M059J (cell line): ENCODE data around the gene HNRNPUL2. TPM values are rescaled to one million over a fixed set of nuclear protein-coding genes. Genes with fewer than 3 reads are reported as not detected.

Source experiments
- DNase-seq: peaks from one replicate; pipeline ENCODE4 v3.0.0-alpha.2; 2012; ENCODE audit warnings: low read depth
- total RNA-seq: library from RNA; depleted of rRNA; stranded (reverse); fragments of >200 nt; shearing (Covaris generic); gene quantifications from 2 replicates; pipeline ENCODE4 v1.2.3, GENCODE V29; 2014

The HNRNPUL2 gene
- total RNA-seq, 1 experiment from 2014 or later: 16.8 TPM

DNA sequence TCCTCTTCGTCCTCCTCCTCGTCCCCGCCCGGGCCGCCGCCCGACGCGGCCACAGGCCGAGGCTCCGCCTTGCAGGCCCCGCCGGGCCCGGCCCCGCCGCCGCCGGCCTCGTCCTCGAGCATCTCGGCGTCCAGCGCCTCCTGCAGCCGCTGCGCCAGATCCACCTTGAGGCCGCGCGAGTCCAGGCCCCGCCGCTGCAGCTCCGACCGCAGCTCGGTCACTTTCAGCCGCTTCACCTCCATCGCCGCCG is 417 bp downstream of the HNRNPUL2 start:
- no peak for DNase-seq

DNA sequence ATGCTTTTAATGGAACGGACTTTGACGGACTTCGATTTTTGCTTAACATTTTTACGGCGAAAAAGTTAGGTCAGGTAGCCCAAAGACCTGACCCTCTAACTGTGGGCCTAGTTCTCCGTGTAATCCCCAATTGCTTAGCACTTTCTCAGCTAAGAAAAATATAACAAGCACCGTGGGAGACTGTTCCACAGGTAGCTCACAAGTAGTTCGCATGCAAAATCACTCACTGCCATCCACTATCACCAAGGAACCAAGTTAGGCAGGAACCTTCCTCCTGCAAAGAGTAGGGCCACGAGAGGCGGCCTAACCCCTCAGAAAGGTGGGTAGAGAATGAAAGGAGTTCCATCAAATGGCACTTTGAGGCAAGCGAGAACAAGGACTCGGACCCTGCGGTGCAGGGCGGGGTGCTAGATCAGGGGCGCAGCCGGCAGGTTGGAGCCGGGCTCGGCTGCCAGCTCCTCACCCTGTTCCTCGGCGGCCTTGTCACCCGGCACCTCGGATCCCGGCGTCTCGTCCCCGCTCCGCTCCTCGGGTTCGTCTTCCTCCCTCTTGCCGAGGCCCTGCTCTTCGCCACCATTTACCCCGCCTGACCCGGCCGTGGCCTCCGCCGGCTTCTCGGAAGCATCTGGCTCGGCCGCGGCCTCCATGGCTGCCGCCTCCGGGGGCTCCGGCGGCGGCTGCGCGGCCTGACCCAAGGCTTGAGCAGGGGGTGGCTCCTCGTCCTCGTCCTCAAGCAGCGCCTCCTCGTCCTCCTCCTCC is 922 bp downstream of the HNRNPUL2 start:
- DNase-seq: no peak

DNA sequence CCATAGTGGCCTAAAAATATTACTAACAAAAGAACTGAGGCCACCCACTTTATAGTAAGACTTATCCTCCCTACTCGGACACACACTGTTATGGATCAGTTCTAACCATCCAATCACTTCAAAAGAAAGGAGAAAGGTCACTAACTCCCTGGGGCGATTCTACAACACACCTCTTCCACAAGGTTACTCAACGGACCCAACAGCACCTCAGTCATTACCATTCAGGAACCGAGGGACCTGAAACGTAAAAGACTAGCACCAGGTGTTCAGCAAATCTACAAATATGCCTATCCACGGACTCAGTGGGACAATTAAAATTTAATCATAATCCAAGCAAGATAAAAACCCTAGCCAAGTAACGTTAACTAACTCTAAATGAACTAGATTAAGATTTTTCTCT is 1.6 kb downstream of the HNRNPUL2 start:
- DNase-seq: peak; percentile 53

DNA sequence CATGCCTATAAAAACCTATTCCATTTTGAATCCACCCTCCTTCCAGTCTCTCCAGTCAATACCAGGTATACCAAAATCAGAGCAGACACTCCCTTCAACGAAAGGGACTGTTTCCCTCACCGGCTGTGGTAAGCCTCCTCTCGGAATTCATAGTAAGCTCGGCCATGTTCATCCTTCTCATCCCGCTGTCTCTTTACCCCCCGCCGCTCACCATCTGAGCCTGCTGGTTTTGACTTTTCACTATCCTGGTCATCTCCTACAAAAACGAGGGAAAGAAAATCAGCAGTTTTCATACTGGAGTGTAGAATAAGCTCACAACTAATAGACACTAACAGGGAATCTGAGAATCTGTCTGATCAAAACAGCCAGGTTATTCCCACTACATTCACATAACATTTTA is 3.1 kb downstream of the HNRNPUL2 start:
- DNase-seq: no peak

DNA sequence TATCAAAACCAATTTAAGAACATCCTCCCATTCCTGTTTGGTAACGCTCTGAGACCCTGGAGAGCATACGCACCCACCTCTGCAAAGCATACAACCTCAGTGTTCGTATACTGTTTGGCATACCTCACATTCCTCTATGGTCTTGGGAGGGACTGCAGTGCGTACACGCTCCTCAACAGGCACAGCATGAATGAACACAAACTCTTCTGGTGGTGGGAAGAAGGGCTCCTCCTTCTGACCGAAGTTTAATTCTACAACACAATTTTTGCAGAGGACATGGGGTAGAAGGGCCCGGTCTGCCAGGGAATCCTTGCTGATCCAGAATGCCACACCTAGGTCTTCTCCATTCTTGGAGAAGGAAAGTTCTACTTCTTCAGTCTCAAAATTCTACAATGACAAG is 5.3 kb downstream of the HNRNPUL2 start:
- DNase-seq: no peak

DNA sequence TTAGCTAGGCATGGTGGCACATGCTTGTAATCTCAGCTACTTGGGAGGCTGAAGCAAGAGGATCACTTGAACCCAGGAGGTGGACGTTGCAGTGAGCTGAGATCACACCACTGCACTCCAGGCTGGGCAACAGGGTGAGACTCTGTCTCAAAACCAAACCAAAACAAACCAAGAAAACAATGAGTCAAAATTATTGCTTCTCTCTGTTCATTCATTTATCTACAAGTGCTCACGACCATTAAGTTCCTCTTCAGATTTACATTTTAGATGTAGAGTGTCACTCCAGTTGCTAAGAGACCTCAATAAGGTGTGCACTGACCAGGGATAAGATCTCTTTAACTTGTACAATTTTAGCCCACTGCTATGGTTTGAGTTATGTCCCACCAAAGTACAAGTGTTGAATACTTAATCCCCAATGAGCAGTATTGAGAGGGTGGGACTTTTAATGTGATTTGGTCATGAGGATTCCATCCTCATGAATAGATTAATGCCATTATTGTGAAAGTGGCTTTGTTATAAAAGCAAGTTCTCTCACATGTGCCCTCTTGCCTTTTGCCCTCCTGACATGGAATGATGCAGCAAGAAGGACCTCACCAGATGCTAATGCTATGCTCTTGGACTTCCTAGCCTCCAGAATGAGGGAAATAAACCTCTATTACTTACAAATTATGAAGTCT is 7.8 kb downstream of the HNRNPUL2 start:
- DNase-seq: no peak

DNA sequence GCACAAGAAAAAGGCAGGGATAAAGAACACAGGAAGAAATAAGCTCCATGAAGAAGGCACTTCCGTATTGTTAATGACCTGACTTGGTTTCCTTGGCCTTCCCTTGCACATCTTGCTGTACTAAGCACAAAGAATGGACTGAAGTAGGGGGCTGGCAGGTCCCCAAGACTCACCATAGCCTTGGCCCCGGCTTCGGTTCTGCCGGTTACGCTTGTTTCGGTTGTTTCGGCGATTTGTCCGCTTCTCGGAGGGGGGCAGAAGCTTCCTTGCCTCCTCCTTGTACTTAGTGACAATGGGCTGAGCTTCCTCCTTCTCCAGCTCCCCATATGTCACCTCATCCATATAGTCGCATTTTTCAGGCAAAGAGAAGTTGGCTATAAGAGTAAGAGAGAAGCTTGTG is 10.4 kb downstream of the HNRNPUL2 start:
- no peak for DNase-seq

DNA sequence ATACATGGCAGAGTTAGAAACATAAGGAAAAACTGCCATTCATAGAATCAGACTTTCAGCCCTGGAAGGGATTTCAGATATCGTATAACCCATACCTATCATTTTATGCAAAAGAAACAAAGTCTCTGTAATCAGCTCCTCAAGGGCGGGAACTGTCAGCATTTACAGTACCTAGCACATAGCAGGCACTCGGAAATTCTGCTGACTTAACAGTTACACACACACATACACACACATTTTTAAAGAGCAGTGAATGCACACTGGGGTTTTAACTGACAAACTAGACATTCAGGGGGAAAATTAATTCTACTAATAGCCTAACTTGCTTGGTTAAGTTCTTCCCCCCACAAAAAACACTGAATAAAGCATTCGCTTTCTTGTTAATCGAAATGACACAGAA is 11.1 kb downstream of the HNRNPUL2 start:
- DNase-seq: no peak

DNA sequence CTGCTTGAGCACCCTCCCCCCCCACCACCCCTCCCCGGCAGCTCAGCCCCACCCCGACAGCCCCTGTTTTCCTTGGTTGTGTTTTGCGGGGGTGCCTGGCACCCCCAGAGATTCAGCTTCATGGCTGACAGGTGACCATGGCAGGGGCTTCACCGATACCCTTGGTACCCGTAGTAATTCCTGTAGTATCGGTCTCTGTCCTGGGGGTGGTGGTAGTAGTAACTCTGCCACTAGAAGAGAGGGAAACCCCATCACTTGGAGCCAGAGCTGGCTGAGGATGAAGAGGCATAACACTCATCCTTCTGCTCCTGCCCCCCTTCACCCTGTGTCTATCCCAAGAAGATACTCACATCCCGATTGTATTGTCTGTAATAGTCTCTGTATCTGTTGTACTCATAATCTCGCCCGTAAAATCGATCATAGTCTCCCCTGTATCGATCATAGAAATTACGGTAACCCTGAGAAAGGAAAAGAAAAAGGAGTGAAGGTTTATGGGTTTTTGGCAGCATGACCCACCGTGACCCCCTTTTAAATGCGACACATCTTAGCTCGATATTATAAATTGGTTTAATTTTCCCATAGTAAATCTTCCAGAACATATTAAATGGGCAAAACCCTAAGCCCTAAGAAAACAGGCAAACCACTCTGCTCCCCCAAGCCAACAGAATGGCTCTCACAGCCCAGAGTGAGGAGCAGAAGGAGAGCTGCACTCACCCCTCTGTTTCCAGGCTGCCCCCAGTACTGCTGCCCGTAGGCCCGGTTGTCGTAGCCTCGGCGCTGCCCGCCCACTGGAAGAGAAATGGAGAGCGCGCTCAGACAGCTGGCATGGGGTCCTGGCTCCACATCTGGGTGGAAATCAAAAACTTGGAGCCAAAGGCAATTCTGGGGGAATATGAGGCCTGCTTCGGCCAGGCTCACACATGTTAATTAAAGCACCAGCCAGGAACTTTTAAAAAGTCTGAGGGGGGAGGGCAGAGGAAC is 11.8 kb downstream of the HNRNPUL2 start:
- DNase-seq: no peak

DNA sequence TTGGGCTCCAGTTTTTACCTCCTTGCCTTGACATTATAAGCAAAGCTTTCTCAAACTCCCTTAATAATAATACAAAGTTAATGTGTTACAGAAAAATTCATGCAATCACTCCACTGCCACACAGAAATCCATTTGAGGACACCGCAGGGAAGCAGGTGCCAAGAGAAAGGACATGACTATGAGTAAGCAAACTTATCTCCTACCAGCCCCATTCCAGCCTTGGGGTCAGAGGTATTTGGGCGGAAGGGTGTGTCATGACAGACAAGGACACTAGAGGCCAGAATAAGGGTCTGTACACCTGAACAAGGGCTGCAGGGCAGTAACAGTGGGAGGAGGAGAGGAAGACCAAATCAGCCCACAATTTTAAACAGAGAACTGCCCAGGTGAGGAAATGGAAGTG is 13.9 kb downstream of the HNRNPUL2 start:
- DNase-seq: no peak

DNA sequence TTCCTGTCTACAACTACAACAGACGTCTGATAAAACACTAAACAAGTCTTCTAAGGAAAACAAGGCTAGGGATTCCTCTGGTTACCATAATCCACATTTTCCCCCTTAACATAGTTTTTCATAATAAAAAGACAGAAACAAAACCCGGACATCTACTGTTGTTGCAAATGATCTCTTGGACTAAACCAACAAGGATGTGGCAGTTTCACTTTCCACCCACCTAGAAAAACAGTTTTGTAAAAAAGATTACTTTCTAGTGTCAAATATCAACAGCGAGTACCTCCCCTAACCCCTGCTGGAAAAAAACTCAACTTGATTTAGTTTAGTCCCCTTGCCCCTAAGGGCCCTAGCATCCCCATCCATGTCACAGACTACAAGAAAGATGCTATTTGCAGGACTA is 14.4 kb downstream of the HNRNPUL2 start:
- DNase-seq: no peak

DNA sequence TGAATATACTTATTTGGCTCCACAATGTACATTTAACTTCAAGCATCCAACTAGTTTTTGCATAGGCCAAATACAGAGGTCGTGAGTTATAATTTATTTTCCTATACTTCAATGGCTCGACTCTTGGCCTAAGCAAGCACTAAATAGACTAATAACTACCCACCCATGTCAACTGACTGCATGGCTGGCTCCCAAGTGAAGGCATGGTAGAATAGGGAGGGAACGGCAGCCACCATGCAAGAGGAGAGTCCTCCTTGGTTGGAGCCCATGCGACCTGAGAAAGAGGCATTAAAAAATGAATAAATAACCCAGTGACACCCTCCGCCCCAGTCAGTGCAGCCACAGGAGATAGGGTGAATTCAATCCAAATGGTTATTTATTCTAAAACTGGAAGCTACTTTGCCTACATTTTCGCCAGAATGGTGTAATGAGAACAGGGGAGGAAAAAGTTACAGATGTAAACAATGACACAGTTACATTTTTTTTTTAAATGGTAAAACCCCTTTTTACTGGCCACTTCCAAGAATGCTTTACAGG is 14.9 kb downstream of the HNRNPUL2 start:
- DNase-seq: no peak

DNA sequence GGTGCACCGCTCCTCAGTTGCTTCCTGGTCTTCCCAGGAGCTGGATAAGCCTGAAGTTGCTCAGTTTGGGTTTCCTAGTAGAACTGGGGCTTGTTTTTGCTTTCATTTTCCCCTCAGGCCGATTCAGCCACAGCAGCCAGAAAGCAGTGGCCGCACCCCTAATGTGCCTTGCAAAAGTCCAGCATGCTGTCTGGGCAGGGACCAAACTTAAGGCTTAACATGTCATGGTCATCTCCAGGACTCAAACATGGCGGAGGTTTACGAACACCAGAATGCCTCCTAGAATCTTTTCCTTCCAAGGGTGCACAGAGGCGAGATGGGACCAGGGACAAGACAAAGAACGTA is 17.3 kb downstream of the HNRNPUL2 start:
- DNase-seq: peak; percentile 62

DNA sequence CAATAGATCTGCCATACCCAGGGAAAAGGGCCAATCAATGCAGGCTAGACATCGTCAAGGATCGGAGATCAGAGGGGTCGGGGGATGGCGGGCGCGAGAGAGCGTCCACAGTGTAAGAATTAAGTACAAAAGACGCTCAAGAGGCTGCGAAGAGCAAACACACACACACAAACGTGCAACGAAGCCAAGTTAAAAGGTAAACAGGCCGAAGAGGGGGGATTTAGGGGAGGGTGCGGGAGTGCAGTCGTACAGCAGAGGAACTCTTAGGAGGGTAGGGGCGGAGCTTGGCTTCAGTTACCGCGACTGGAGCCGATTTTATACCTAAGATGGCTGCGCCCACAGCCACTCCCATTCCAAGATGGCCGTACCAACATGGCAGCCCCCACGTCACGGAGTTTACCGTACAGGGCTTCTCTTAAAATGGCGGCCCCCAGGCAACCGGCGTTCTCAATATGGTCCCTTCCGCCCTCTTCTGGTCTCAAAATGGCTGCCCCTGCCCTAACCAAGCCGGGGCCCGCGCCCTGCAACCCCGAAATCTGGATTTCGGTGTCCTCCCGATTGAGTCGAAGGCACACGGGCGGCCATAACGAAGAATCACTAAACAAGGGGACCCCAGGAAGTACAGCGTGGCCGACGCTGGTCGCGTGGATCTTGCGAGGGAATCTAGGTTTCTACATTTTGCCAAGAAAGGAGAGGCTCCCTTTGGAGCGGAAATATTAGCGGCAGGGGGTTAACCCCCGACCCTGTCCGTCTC is 17.8 kb downstream of the HNRNPUL2 start:
- DNase-seq: peak; percentile 98

DNA sequence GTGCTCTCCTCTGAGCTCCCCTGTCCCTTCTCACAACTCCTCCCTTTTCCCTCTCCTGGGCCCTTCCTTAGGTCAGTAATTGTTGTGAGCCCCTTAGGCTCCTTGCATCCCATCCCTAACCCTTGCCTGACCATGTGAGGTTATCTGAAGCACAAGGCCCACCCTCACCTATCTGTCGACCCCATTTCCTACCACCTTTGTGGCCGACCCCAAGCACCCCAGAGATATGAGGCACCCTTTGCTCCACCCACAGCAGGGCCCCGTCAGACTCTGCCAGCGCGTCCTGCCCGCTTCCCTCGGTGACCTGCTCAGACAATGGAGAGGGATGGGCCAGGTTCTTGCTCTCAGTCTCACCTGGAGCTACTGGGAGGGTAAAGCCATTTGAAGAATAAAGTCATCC is 18.5 kb downstream of the HNRNPUL2 start:
- no peak for DNase-seq

DNA sequence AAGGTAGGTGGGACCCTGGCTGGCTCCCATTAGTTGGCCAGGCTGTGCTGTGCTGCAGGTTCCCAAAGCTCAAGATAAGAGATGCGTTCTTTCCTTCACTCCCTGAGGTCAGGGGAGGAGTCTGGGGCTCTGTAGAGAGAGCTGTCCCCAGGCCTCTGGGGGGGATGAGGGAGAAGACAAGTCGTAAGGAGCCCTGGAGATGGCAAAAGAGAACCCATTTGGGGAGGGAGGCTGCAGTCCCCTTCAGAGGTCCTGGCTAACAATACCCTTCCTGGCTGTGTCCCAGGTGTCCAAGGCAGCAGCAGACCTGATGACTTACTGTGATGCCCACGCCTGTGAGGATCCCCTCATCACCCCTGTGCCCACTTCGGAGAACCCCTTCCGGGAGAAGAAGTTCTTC is 18.9 kb downstream of the HNRNPUL2 start:
- DNase-seq: no peak

DNA sequence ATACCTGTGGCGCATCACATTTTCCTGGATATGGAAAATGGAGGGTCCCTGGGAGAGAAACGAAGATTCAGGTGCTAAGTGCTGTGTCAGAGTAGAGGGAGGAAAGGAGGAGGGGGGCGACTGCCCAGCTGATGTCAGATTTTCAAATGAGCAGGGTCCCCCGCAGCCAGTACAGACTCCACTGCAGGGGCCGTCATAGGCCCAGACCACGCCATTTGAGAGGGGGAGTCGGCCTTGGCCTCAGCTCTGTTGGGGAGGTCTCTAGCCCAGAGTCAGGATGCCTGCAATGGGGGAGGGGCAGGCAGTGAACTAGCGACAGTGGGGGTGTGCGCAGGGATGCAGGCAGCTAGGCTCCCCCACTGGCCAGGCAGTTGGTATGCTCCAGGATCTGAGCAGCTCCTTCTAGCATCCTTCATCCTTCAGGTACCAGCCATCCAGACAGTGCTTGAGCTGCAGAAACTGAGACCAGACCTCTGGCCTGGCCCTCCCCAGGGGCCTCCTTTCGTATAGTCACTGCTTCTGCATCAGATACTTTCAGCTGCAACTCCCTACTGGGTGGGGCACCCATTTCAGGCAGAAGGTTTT is 19.9 kb downstream of the HNRNPUL2 start, which contains the start of the genes BSCL2 and GNG3:
Gene BSCL2 (minus strand): TSS at position 148 of the 585 bp plus-strand sequence. CDS start 229 bp downstream, outside the sequence.
Gene GNG3 (plus strand): TSS at position 400 of the 585 bp plus-strand sequence. CDS start 620 bp downstream, outside the sequence.
- DNase-seq: no peak

DNA sequence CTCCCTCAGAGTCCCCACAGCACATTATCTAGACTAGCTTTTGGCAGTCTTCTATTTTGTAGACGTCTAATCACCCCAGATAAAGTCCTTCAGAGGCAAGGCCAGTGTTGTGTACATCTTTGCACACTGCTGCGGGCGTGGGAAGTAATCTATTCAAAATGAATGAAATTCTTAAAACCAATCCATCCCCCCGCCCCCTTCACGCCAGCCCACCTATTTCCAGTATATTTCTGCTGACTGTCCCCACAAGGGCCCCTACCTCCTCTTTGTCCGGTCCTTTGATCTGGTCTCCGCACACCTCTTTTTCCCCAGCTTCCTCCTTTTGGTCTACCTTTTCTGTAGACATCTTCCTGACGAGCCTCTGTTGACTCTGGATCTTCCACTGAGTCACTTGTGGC is 20.4 kb downstream of the HNRNPUL2 start:
- no peak for DNase-seq

DNA sequence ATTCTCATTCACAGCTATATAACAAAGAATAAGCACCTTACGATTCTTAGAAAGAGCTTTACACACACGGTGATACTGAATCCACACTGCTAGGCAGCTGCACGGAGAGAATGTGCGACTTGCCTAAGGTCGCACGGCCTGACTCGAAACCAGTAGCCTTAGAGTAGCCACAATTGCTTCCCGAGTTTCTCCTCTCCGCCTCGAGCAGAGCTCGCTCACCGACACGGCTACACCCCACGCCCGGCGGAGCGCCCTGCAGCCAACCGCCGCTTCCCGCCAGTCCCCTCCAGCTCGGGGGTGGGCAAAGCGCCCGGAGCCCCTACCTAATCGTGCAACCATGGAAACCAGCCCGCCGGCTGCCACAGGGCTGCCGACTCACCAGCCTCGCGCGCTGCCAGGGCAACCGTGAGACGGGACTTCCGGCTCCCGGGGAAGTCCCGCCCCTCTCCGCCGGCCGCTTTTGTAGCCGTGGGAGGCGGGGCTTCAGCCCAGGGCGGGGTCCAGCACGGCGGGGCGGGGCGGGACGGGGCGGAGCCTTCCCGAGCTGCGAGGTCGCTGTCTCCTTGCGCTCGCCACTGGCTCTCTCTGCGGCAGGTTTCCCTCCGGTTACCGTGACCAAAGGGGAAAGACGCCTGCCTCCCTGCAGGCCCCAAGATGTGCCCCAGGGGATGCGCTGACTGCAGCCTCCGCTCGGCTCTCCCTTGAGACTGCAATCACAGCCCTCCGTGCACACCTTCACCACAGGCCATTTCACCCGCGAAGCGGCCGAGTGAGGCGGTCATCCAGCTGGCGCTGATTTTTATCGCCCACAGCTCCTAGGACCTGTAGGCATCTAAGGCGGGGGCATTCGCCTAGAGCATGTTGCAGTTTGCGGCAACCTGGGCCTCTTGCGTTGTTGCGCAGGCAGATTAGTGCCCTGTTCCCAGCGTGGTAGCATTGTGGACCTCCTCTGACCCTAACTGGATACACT is 21.1 kb downstream of the HNRNPUL2 start:
- peak; percentile 94 for DNase-seq

DNA sequence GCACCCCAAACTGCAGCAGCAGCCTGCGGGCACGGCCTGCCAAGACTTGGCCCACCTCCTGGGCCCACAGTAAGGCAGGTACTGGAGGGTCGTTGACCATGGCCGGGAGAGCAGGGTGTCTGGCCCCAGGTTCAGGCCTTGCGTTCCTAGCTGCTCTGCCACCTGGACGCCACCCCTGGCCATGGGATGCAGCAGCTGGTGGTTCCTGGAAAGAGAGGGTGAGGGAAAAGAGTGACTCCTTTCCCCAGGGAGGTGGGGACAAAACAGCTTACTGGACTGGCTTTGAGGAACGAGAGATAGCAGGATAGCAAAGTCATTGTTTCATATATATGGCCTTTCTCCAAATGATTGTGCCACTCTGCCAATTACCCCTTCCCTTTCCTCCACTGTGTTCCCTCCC is 21.8 kb downstream of the HNRNPUL2 start:
- DNase-seq: peak; percentile 50
